GM12872 (cell line): Measurements from ENCODE around the gene OR1M1.

Experiments
- TF ChIP-seq, protein P1 (sequence below): IDR thresholded peaks from 3 replicates; pipeline ENCODE4 v1.5.1; 2011; ENCODE audit warnings: low read depth, mild to moderate bottlenecking, low read length, moderate library complexity; ENCODE audit not compliant: insufficient read depth

OR1M1 gene

DNA sequence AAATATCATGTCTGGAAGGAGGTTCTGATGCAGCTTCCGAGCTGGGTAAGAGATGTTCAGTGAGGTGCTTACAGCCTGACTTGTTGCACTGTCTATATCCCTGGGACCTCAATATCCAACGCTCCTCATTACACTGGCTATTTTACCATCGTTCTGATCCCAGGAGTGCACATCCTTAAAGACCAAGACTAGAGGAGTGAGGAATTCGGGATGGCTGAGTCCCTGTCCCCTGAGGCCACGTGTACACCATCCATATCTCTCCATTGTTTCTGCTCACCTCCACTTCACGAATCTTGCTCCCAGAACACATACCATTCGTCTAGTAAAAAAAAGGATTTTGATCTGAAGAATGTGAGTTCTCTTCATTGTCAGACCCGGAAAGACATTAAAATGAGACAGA, 20.5 kb downstream of the OR1M1 start, which contains the start of gene OR7G2:
Gene OR7G2 (minus strand): TSS at position 101 of the 400 bp plus-strand sequence. CDS start 4,232 bp downstream, outside the sequence.
- TF ChIP-seq, protein P1, sequence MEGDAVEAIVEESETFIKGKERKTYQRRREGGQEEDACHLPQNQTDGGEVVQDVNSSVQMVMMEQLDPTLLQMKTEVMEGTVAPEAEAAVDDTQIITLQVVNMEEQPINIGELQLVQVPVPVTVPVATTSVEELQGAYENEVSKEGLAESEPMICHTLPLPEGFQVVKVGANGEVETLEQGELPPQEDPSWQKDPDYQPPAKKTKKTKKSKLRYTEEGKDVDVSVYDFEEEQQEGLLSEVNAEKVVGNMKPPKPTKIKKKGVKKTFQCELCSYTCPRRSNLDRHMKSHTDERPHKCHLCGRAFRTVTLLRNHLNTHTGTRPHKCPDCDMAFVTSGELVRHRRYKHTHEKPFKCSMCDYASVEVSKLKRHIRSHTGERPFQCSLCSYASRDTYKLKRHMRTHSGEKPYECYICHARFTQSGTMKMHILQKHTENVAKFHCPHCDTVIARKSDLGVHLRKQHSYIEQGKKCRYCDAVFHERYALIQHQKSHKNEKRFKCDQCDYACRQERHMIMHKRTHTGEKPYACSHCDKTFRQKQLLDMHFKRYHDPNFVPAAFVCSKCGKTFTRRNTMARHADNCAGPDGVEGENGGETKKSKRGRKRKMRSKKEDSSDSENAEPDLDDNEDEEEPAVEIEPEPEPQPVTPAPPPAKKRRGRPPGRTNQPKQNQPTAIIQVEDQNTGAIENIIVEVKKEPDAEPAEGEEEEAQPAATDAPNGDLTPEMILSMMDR, result no peak

- TF ChIP-seq, protein P1, result no peak
These were observed 23.1 kb downstream of the OR1M1 start for GRCh38 chr19:9109959-9110358.

GRCh38 chr19:9115307-9115813, 28.5 kb downstream of the OR1M1 start, which contains the start of gene OR7G1:
Gene OR7G1, minus strand, starts transcription at chr19:9115763. Its CDS starts 0 bp downstream, at chr19:9115763.
- TF ChIP-seq, protein P1, result no peak

DNA sequence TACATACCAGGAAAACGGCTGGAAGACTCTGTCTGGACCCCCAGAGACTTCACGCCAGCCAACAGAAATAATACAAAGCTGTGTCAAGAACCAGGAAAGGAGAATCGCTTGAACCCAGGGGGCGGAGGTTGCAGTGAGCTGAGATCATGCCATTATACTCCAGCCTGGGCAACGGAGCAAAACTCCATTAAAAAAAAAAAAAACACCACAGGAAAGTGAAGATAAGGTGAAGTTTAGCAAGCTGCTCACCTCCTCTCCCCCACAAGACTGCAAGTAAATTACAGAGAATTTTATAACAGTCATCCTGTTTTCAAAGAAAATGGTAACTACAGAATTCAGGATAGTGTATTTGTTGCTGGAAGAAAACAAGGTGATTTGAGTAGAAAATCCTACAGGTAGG, 29.7 kb downstream of the OR1M1 start:
- TF ChIP-seq, protein P1, result no peak

DNA sequence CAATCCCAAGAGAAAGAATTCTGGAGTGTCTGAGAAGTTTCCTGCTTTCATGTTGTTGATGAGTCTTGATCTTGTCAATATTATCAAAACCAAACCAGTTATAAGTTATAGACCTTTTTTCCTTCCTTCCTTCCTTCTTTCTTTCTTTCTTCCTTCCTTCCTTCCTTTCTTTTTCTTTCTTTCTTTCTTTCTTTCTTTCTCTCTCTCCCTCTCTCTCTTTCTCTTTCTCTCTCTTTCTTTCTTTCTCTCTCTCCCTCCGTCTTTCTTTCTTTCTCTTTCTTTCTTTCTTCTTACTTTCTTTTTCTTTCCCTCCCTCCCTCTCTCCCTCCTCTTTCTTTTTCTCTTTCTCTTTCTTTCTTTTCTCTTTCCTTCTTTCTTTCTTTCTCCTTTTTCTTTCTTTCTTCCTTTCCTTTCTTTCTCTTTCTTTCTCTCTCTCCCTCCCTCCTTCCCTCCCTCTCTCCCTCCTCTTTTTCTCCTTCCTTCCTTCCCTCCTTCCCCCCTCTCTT, 40.1 kb downstream of the OR1M1 start, which contains the start of gene OR7G3:
Gene OR7G3 (minus strand): TSS at position 51 of the 506 bp plus-strand sequence. CDS start 0 bp downstream, at position 51.
- TF ChIP-seq, protein P1, result no peak

- TF ChIP-seq, protein P1, result no peak
These were observed 41.3 kb downstream of the OR1M1 start for GRCh38 chr19:9128171-9128570.

DNA sequence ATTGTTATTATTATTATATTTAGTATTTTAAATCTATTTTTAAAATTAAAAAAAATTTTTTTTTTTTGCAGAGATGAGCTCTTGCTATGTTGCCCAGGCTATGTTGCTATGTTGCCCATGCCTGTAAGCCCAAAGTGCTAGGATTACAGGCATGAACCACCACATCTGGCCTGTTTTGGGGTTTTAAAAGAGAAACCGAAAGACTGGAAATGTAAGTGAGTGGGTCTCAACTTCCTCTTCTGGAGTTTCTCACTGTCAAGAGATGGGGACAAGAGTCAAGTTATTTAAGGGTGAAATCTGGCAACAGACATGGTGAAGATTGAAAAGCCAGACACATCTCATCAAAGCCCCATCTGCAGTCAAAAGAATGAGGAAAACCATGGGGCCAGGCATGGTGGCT, 44.1 kb downstream of the OR1M1 start:
- TF ChIP-seq, protein P1, result no peak
